Measurements from ENCODE around the gene DSCAM.

Gene DSCAM

GRCh38 chr21:40641042-40641441 is 205.9 kb downstream of the DSCAM start:
- no peak for DNase-seq

- no peak for DNase-seq
Measured at GRCh38 chr21:40640266-40640789, 206.6 kb downstream of the DSCAM start.

DNA sequence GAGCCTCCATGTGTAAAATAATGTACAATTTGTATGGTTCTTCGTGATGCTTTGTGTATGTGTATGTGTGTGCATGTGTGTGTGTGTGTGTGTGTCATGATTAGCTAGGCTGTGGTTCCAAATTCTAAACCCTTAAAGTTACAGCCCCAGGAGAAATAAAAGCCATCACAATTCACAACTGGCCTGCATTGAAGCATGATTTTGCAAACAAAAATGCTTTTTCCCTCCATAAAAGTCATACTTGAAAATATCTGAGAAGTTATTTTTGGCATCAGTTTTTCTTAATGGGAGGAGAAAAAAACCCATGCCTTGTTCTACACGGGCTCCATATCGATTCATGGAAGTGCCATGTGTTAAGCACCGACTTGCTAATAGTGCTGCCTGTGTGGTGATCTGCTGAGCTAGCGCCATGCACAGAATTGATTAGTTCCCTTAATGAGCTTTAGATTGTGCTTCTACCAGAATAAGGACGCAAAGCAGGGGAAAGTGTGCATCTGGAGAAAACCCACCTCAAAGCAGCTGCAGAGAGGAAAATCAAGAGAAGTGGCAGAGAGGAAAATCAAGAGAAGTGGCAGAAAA is 207.3 kb downstream of the DSCAM start:
- DNase-seq, result no peak

GRCh38 chr21:40638466-40639251 is 208.3 kb downstream of the DSCAM start:
- no peak for DNase-seq

DNA sequence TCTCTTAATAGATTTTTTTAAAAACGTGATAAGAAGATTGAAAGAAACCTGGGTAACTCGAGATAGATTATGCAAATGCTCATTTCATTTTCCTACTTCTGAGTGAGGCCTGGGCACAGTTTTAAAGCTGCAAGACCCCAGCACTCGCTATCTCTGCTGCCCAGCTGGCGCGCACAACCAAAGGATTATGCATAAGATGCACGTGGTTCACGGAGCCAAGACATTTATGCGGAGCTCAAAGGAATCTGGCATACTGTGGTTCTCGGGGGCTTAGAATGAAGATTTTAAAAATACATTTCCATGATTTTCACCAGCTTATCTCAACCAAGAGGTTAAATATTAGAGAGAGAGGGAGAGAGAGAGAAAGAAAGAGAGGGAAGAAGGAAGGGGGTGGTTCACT is 210.9 kb downstream of the DSCAM start:
- no peak for DNase-seq

- no peak for DNase-seq
Measured at GRCh38 chr21:40635391-40635790, 211.6 kb downstream of the DSCAM start.

GRCh38 chr21:40634141-40634540 is 212.8 kb downstream of the DSCAM start:
- no peak for DNase-seq

DNA sequence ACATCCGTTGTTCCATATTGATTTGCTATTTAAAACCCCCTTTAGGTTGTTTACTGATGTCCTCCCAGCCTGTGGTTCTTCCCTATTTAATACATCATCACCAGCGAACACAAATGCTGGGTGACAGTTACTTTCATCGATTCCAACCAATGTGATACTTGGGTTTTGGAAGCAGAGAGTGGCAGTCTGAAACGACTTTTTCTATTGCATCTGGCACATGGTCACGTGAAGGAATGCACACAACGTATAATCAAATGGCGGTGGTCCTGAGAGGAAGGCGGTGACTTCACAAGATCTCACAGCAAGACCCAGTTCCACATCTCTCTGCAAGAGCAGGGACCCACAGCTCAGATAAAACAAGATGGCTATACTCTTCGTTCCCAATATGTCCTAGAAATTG is 213.9 kb downstream of the DSCAM start:
- no peak for DNase-seq

- no peak for DNase-seq
Measured at GRCh38 chr21:40631211-40631610, 215.7 kb downstream of the DSCAM start.

DNA sequence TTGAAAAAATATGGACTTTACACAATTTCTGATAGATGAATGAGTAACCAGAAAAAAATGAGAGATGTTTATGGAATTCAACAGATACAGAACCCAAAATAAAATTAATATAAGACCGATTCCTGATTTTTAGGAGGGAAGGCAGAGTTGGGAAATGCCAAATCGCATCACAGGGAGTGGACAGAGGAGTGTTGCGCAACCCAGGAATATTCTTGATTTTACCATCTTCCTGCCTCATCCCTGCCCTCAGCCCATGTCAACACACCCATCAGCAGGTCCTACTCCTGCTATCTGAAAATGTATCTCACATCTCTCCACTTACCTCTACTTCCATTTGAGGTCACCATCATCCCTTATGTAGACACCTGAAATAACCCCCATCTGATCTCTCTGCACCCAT is 221.0 kb downstream of the DSCAM start:
- DNase-seq, result no peak

DNA sequence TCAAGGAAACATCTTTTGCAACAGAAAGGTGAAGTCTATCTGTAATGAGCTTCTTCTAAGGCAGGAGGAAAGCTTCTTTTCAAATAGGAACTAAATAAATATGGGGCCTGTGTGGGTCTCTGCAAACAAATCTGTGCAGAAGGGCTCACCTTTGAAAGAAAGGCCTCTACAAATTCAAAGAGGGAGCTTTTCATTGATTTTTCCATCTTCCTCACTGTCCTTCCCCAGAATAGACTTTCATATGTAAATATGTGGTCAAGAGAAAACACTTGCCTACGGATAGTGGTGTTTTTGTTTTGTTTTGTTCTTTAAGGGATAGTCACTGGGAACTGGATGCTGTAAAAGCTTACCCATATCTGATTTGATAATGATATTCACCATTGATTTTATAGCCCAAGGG is 223.4 kb downstream of the DSCAM start:
- DNase-seq, result no peak

DNA sequence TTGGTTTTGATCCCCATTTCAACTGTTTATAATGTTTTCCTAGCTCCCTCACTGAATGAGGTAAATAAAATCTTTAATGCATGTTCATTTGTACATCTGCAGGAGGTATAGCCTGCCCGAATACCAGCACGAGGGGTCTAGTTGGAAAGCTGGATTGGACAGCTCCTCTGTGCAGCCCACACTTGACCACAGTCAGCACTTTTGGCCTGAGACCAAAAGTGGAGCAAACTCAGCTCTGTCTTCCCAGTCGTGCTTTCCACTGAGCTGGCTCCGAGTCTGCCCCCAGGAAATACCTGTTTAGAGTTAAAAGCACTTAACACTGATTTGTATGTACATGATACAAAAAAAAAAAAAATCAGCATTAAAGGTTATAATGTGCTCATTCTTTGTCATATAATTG is 224.4 kb downstream of the DSCAM start:
- DNase-seq, result no peak

DNA sequence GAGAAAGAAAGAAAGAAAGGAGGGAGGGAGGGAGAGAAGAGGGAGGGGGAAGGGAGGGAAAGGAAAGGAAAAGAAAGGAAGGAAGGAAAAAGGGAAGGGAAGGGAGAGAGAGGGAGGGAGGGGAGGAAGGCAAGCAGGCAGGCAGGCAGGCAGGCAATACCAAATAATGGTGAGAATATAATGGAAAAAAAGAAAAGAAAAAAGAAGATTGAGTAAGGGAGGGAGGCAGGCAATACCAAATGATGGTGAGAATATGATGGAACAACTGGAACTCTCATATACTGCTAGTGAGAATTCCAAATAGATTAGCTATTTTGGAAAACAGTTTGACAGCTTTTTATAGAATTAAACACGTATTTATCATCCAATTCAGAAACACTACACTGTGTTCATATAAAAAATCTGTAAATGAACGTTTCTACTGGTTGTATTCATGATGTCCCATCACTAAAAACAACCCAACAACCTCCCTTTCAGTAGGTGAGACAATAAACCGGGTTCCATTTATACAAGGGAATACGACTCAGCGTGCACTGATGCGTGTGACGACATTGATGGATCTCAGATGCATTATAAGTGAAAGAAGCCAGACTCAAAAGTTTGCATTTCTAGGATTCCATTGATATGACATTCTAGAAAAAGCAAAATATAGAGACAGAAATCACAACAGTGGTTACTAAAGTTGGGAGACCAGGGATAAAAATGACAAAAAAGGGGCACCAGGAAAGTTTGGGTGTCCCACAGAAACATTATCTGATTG is 226.4 kb downstream of the DSCAM start:
- DNase-seq, result no peak

DNA sequence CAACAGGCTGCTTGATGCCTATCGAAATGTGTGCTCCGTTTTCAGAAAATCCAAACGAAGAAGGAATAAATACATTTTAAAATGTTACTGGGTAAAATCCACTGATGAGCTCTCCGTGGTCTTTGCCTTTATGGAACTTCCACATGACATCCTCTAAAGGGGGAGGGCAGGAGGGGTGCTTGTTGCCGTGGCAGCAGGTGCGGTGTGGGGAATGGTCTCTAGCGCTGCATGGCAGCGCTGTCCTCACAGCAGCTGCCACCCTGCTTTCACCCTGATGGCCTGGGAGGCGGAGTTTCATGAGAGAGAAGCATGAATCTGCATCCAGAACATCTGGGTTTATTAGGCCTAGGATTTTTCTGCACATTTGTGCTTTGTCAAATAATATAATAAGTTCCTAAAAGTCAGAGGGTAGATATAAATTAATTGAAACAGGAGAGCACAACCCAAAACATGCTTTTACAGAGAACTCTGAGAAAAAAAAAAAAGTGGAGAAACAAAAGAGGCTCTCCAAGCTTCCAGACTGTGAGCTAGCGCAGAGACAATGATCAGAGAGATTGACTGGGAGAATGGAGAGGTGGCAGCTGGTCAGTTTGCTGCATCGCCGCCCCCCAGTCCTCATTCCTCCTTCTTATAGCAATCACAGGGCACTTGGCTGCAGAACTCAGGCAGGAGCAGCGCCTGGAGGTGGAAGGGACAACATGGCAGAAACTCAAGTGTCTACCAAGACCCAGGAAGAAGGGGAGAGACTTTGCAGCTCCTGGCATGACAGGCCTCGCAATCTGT is 228.6 kb downstream of the DSCAM start:
- no peak for DNase-seq

GRCh38 chr21:40616377-40616704 is 230.6 kb downstream of the DSCAM start:
- DNase-seq, result no peak

GRCh38 chr21:40615505-40616376 is 231.2 kb downstream of the DSCAM start:
- no peak for DNase-seq

GRCh38 chr21:40613546-40614030 is 233.4 kb downstream of the DSCAM start:
- DNase-seq, result no peak

GRCh38 chr21:40610345-40610744 is 236.6 kb downstream of the DSCAM start:
- no peak for DNase-seq

DNA sequence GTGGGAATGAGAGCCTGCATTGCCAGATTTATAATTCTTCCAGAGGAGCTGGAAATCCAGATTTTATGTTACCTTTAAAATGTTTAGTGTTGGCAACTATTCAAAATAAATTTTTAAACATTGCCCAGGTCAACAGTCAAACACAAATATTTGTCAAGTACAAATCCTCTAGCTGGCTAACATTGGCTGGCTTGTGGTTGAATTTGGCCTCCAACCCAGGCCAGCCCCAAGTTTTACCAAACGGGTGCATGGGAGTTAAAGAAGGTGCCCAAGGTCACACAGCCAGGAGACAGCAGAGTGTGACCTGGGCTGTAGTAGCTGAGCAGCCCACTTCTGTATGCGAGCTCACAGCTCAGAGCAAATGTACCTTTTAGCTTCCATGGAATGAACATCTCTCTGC is 240.6 kb downstream of the DSCAM start:
- no peak for DNase-seq

DNA sequence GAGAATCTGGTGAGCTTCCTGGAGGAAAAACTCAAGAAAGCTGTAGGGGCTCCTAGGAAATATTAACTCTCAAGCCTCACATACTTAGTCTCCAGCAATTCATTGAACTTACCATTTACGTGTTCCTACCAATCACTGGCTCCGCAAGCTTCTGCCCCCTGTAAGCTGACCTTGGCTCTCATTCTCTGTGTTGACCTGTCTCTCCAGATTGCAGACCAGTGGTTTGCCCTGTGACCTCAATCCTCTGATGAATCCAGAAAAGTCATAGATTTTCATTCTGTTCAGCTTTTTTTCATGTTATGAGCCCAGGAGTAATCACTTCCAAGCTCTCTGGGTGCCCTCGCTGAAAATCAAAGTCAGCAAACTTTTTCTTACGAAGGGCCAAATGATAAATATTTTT is 241.9 kb downstream of the DSCAM start:
- no peak for DNase-seq

DNA sequence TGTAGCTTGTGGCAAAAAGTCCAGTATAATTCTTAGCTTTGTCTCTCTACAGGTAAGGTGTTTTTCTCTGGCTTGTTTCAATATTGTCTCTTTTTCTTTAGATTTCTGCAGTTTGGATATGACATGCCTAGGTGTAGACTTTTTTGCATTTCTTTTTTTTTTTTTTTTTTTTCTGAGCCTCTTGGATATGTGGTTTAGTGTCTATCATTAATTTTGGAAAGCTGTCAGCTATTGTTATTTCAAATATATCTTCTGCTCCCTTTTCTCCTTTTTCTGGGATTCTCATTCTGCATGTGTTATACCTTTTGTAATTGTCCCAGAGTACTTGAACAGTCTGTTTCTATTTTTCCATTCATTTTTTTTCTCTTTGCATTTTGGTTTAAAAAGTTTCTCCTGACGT is 243.2 kb downstream of the DSCAM start:
- DNase-seq, result no peak

GRCh38 chr21:40602080-40602479 is 244.9 kb downstream of the DSCAM start:
- no peak for DNase-seq
